WTC11 (cell line): ENCODE data around the gene ULK4. TPM values are rescaled to one million over a fixed set of nuclear protein-coding genes. Genes with fewer than 3 reads are reported as not detected.

Source experiments
- ATAC-seq: fragments of 200-7000 bp; cut with Tn5 transposase; 2 replicates; pipeline ENCODE4 v1.10.0; 2021; ENCODE audit warnings: mild to moderate bottlenecking, moderate library complexity
- CTCF ChIA-PET: fragments of 300-600 bp; sonication (Branson Sonifier 250); formaldehyde crosslinking; loops from one replicate; lab custom pipeline; 2021; ENCODE audit warnings: antibody characterized with exemption; lab: Charles Lee
- POLR2A ChIA-PET: fragments of 350-600 bp; sonication (Branson Sonifier 250); formaldehyde crosslinking; loops from one replicate; lab custom pipeline; 2021; ENCODE audit warnings: antibody characterized with exemption; lab: Charles Lee
- DNase-seq: peaks from one replicate; pipeline ENCODE4 v3.0.0; 2021; ENCODE audit warnings: low spot score
- H3K27ac Mint-ChIP-seq: 2 replicates; pipeline ENCODE4 v1.8.0; 2021; ENCODE audit warnings: mixed read lengths
- H3K27me3 Mint-ChIP-seq: 2 replicates; pipeline ENCODE4 v1.8.0; 2021; ENCODE audit warnings: low read depth, mild to moderate bottlenecking, moderate library complexity, mixed read lengths
- H3K36me3 Mint-ChIP-seq: 2 replicates; pipeline ENCODE4 v1.8.0; 2021; ENCODE audit warnings: mixed read lengths
- H3K4me1 Mint-ChIP-seq: 2 replicates; pipeline ENCODE4 v1.8.0; 2022; ENCODE audit warnings: mixed read lengths
- H3K4me3 Mint-ChIP-seq: 2 replicates; pipeline ENCODE4 v1.8.0; 2021; ENCODE audit warnings: mild to moderate bottlenecking, moderate library complexity, mixed read lengths
- H3K9me3 Mint-ChIP-seq: 2 replicates; pipeline ENCODE4 v1.8.0; 2021; ENCODE audit warnings: mixed read lengths
- ATF1 ChIP-seq: sonication (generic); formaldehyde crosslinking; IDR thresholded peaks from 2 replicates; pipeline ENCODE4 v1.8.1; 2023; ENCODE audit warnings: mild to moderate bottlenecking, moderate library complexity, missing genetic modification reagents
- ATF3 ChIP-seq: sonication (generic); formaldehyde crosslinking; conservative IDR thresholded peaks from 2 replicates; pipeline ENCODE4 v1.8.1; 2022; ENCODE audit warnings: mild to moderate bottlenecking, missing genetic modification reagents
- CBFB ChIP-seq: sonication (generic); formaldehyde crosslinking; IDR thresholded peaks from 2 replicates; pipeline ENCODE4 v1.8.1; 2022; ENCODE audit warnings: mild to moderate bottlenecking, low read depth, missing genetic modification reagents
- CREM ChIP-seq: sonication (generic); formaldehyde crosslinking; IDR thresholded peaks from 2 replicates; pipeline ENCODE4 v1.8.1; 2022; ENCODE audit warnings: mild to moderate bottlenecking, missing genetic modification reagents, moderate library complexity
- E2F1 ChIP-seq: sonication (generic); formaldehyde crosslinking; IDR thresholded peaks from 2 replicates; pipeline ENCODE4 v1.8.0; 2022; ENCODE audit warnings: mild to moderate bottlenecking, missing genetic modification reagents
- E2F4 ChIP-seq: sonication (generic); formaldehyde crosslinking; IDR thresholded peaks from 2 replicates; pipeline ENCODE4 v1.8.1; 2022; ENCODE audit warnings: low read depth, mild to moderate bottlenecking, moderate library complexity, missing genetic modification reagents, borderline replicate concordance
- E2F5 ChIP-seq: sonication (generic); formaldehyde crosslinking; IDR thresholded peaks from 2 replicates; pipeline ENCODE4 v1.8.1; 2022; ENCODE audit warnings: mild to moderate bottlenecking, moderate library complexity, missing genetic modification reagents
- EMX1 ChIP-seq: fragments of 250-450 bp; sonication (Bioruptor Pico); IDR thresholded peaks from 2 replicates; pipeline ENCODE4 v1.8.0; 2021; ENCODE audit warnings: mild to moderate bottlenecking
- JUN ChIP-seq: sonication (generic); formaldehyde crosslinking; IDR thresholded peaks from 2 replicates; pipeline ENCODE4 v1.8.0; 2023; ENCODE audit warnings: mild to moderate bottlenecking, missing genetic modification reagents
- NR2C2 ChIP-seq: sonication (generic); formaldehyde crosslinking; IDR thresholded peaks from 2 replicates; pipeline ENCODE4 v1.8.0; 2022; ENCODE audit warnings: mild to moderate bottlenecking, missing genetic modification reagents
- NR3C1 ChIP-seq: sonication (generic); formaldehyde crosslinking; conservative IDR thresholded peaks from 2 replicates; pipeline ENCODE4 v1.8.1; 2023; ENCODE audit warnings: low read depth, mild to moderate bottlenecking, missing genetic modification reagents
- RORB ChIP-seq: fragments of 250-450 bp; sonication (Bioruptor Pico); IDR thresholded peaks from 2 replicates; pipeline ENCODE4 v1.9.0; 2021; ENCODE audit warnings: mild to moderate bottlenecking
- USF1 ChIP-seq: sonication (generic); formaldehyde crosslinking; IDR thresholded peaks from 2 replicates; pipeline ENCODE4 v1.8.0; 2022; ENCODE audit warnings: mild to moderate bottlenecking, missing genetic modification reagents
- ZBTB21 ChIP-seq: sonication (generic); formaldehyde crosslinking; IDR thresholded peaks from 2 replicates; pipeline ENCODE4 v1.8.1; 2023; ENCODE audit warnings: mild to moderate bottlenecking, missing genetic modification reagents, borderline replicate concordance
- ZNF138 ChIP-seq: sonication (generic); formaldehyde crosslinking; conservative IDR thresholded peaks from 2 replicates; pipeline ENCODE4 v1.8.1; 2022; ENCODE audit warnings: mild to moderate bottlenecking, moderate library complexity, missing genetic modification reagents
- ZNF281 ChIP-seq: sonication (generic); formaldehyde crosslinking; IDR thresholded peaks from 2 replicates; pipeline ENCODE4 v1.8.0; 2023; ENCODE audit warnings: mild to moderate bottlenecking, missing genetic modification reagents
- ZNF512 ChIP-seq: sonication (generic); formaldehyde crosslinking; IDR thresholded peaks from 2 replicates; pipeline ENCODE4 v1.8.1; 2022; ENCODE audit warnings: missing genetic modification reagents, borderline replicate concordance
- ZNF532 ChIP-seq: fragments of 250-450 bp; sonication (Bioruptor Pico); IDR thresholded peaks from 2 replicates; pipeline ENCODE4 v1.9.0; 2021; ENCODE audit warnings: mild to moderate bottlenecking, borderline replicate concordance
- ZSCAN18 ChIP-seq: fragments of 250-450 bp; sonication (Bioruptor Pico); IDR thresholded peaks from 2 replicates; pipeline ENCODE4 v2.1.2; 2022; ENCODE audit warnings: mild to moderate bottlenecking, moderate library complexity
- total RNA-seq: library from RNA; stranded (reverse); gene quantifications from 3 replicates; pipeline ENCODE4 v1.2.3, GENCODE V29; 2021

ULK4 gene
- total RNA-seq, 1 experiment from 2014 or later, result 9.2 TPM

- TF ChIP-seq JUN (CRISPR knock-in tag), result no peak
Measured at GRCh38 chr3:41640076-41640475, 321.8 kb downstream of the ULK4 start (continued).

GRCh38 chr3:41638381-41638780 is 323.5 kb downstream of the ULK4 start:
- no peak overlapping the region for H3K27ac Mint-ChIP-seq
- TF ChIP-seq NR3C1 (CRISPR knock-in tag), result no peak
- no peak for TF ChIP-seq RORB (CRISPR knock-in tag)
- TF ChIP-seq ZNF281, result no peak
- TF ChIP-seq E2F4 (CRISPR knock-in tag), result no peak
- no peak for TF ChIP-seq E2F1 (CRISPR knock-in tag)
- TF ChIP-seq EMX1, result no peak
- TF ChIP-seq NR2C2 (CRISPR knock-in tag), result no peak
- no peak for TF ChIP-seq ATF3 (CRISPR knock-in tag)
- CTCF ChIA-PET, result no interaction called here

GRCh38 chr3:41632700-41633099 is 329.2 kb downstream of the ULK4 start:
- CTCF ChIA-PET, result no interaction called here
- TF ChIP-seq ZNF138 (CRISPR knock-in tag) (no peak), E2F5 (no peak), ZBTB21 (no peak), CBFB (CRISPR knock-in tag) (no peak), ATF1 (CRISPR knock-in tag) (no peak), USF1 (CRISPR knock-in tag) (no peak), ZNF532 (CRISPR knock-in tag) (no peak), CREM (CRISPR knock-in tag) (no peak), ZSCAN18 (no peak), ZNF512 (CRISPR knock-in tag) (no peak)
- POLR2A ChIA-PET, result no interaction called here
- Mint-ChIP-seq H3K36me3 (no peaks in the 10 kb centered on the region), H3K4me1 (peaks cover 12% of the 10 kb centered on the region), H3K4me3 (no peak overlapping the region), H3K9me3 (no peaks in the 10 kb centered on the region), H3K27me3 (no peaks in the 10 kb centered on the region), H3K27ac (no peak overlapping the region)
- DNase-seq, result no peak
- no peak for ATAC-seq

More at GRCh38 chr3:41638381-41638780, 323.5 kb downstream of the ULK4 start:
- Mint-ChIP-seq H3K9me3 (peaks cover 1% of the 10 kb centered on the region; the same call in 1 of the 2 replicates), H3K36me3 (peaks cover 1% of the 10 kb centered on the region), H3K4me1 (no peaks in the 10 kb centered on the region), H3K4me3 (no peak overlapping the region), H3K27me3 (no peaks in the 10 kb centered on the region)
- no peak for ATAC-seq
- no peak for DNase-seq
- POLR2A ChIA-PET, result no interaction called here
